Measurements from ENCODE around the gene SPRED1.

DNA sequence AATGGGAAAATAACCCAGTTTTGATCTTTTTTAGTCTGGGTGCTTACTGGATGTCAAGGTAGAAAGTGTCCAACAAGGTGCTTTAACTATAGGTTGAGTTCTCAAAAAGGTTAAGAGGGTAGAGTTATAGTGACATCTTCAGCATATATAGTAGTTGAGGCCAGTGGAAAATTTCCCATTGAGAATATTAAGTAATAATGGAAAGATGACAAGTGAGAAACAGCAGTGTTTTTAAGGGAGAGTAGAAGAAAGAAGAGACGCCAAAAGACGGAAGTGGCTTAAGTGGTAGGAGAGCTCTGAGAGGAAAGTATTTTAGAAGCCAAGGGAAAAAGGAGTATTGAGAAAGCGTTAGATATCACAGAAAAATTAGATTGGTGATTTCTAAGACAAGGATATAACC, 10.6 kb downstream of the SPRED1 start:
- TF ChIP-seq ZNF253 (CRISPR knock-in tag; IDR thresholded peaks at IDR 0.05; ENCODE audit: borderline replicate concordance) (no peak), RNF2 (conservative IDR thresholded peaks at IDR 0.05; ENCODE audit: low read depth) (no peak), ZNF782 (CRISPR knock-in tag; IDR thresholded peaks at IDR 0.05; ENCODE audit: borderline replicate concordance) (no peak), TSC22D2 (CRISPR knock-in tag; IDR thresholded peaks at IDR 0.05; ENCODE audit: borderline replicate concordance) (no peak), ZMAT3 (CRISPR knock-in tag; conservative IDR thresholded peaks at IDR 0.05) (no peak), EHMT2 (IDR thresholded peaks at IDR 0.05; ENCODE audit: borderline replicate concordance, low read depth, low read length) (no peak), FLYWCH1 (CRISPR knock-in tag; IDR thresholded peaks at IDR 0.05) (no peak), ZNF431 (CRISPR knock-in tag; IDR thresholded peaks at IDR 0.05; ENCODE audit: borderline replicate concordance, low read depth) (no peak), ZBTB42 (CRISPR knock-in tag; IDR thresholded peaks at IDR 0.05) (no peak)
- TF ChIP-seq, protein P1, sequence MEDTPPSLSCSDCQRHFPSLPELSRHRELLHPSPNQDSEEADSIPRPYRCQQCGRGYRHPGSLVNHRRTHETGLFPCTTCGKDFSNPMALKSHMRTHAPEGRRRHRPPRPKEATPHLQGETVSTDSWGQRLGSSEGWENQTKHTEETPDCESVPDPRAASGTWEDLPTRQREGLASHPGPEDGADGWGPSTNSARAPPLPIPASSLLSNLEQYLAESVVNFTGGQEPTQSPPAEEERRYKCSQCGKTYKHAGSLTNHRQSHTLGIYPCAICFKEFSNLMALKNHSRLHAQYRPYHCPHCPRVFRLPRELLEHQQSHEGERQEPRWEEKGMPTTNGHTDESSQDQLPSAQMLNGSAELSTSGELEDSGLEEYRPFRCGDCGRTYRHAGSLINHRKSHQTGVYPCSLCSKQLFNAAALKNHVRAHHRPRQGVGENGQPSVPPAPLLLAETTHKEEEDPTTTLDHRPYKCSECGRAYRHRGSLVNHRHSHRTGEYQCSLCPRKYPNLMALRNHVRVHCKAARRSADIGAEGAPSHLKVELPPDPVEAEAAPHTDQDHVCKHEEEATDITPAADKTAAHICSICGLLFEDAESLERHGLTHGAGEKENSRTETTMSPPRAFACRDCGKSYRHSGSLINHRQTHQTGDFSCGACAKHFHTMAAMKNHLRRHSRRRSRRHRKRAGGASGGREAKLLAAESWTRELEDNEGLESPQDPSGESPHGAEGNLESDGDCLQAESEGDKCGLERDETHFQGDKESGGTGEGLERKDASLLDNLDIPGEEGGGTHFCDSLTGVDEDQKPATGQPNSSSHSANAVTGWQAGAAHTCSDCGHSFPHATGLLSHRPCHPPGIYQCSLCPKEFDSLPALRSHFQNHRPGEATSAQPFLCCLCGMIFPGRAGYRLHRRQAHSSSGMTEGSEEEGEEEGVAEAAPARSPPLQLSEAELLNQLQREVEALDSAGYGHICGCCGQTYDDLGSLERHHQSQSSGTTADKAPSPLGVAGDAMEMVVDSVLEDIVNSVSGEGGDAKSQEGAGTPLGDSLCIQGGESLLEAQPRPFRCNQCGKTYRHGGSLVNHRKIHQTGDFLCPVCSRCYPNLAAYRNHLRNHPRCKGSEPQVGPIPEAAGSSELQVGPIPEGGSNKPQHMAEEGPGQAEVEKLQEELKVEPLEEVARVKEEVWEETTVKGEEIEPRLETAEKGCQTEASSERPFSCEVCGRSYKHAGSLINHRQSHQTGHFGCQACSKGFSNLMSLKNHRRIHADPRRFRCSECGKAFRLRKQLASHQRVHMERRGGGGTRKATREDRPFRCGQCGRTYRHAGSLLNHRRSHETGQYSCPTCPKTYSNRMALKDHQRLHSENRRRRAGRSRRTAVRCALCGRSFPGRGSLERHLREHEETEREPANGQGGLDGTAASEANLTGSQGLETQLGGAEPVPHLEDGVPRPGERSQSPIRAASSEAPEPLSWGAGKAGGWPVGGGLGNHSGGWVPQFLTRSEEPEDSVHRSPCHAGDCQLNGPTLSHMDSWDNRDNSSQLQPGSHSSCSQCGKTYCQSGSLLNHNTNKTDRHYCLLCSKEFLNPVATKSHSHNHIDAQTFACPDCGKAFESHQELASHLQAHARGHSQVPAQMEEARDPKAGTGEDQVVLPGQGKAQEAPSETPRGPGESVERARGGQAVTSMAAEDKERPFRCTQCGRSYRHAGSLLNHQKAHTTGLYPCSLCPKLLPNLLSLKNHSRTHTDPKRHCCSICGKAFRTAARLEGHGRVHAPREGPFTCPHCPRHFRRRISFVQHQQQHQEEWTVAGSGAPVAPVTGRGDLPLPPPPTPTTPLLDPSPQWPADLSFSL (CRISPR knock-in tag; IDR thresholded peaks at IDR 0.05), result no peak
- TF ChIP-seq, protein P2, sequence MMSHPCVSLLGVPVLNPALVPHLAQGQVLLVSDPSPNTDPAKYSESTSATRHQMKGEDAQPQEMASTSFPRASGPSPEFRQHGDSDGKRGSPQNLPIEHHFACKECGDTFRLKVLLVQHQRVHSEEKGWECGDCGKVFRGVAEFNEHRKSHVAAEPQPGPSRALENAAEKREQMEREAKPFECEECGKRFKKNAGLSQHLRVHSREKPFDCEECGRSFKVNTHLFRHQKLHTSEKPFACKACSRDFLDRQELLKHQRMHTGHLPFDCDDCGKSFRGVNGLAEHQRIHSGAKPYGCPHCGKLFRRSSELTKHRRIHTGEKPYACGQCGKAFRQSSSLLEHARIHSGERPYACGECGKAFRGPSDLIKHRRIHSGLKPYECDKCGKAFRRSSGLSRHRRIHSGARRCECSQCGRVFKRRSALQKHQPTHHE (CRISPR knock-in tag; IDR thresholded peaks at IDR 0.05; ENCODE audit: borderline replicate concordance), result no peak
- TF ChIP-seq, protein P3, sequence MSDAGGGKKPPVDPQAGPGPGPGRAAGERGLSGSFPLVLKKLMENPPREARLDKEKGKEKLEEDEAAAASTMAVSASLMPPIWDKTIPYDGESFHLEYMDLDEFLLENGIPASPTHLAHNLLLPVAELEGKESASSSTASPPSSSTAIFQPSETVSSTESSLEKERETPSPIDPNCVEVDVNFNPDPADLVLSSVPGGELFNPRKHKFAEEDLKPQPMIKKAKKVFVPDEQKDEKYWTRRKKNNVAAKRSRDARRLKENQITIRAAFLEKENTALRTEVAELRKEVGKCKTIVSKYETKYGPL (CRISPR knock-in tag; IDR thresholded peaks at IDR 0.05), result no peak
- TF ChIP-seq, protein P4, sequence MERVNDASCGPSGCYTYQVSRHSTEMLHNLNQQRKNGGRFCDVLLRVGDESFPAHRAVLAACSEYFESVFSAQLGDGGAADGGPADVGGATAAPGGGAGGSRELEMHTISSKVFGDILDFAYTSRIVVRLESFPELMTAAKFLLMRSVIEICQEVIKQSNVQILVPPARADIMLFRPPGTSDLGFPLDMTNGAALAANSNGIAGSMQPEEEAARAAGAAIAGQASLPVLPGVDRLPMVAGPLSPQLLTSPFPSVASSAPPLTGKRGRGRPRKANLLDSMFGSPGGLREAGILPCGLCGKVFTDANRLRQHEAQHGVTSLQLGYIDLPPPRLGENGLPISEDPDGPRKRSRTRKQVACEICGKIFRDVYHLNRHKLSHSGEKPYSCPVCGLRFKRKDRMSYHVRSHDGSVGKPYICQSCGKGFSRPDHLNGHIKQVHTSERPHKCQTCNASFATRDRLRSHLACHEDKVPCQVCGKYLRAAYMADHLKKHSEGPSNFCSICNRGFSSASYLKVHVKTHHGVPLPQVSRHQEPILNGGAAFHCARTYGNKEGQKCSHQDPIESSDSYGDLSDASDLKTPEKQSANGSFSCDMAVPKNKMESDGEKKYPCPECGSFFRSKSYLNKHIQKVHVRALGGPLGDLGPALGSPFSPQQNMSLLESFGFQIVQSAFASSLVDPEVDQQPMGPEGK (CRISPR knock-in tag; IDR thresholded peaks at IDR 0.05), result no peak
- TF ChIP-seq, protein P5, sequence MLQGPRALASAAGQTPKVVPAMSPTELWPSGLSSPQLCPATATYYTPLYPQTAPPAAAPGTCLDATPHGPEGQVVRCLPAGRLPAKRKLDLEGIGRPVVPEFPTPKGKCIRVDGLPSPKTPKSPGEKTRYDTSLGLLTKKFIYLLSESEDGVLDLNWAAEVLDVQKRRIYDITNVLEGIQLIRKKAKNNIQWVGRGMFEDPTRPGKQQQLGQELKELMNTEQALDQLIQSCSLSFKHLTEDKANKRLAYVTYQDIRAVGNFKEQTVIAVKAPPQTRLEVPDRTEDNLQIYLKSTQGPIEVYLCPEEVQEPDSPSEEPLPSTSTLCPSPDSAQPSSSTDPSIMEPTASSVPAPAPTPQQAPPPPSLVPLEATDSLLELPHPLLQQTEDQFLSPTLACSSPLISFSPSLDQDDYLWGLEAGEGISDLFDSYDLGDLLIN (CRISPR knock-in tag; IDR thresholded peaks at IDR 0.05; ENCODE audit: borderline replicate concordance), result no peak

Data from HepG2 (cell line).